Cortex of kidney (tissue), 1 donor: ENCODE data around the gene OR3A2.
"Not testable (repeated sequence)": the region's sequence is repeated elsewhere in the genome, so short reads cannot be mapped to it uniquely, and the experiment has no call there.

Experiments
- DNase-seq: peaks from one replicate; lab custom pipeline; 2025; lab: John Stamatoyannopoulos, UW

The OR3A2 gene

DNA sequence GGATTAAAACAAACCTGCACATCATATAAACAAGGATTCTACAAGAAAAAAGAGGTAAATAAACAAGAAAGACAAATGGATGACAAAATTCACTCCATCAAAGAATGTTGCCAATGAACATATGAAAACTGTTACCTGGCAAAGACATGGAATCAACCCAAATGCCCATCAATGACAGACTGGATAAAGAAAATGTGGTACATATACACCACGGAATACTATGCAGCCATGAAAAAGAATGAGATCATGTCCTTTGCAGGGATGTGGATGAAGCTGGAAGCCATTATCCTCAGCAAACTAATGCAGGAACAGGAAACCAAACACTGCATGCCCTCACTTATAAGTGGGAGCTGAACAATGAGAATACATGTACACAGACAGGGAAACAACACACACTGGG lies 92.6 kb downstream of the OR3A2 start:
- not testable (repeated sequence) for DNase-seq

DNA sequence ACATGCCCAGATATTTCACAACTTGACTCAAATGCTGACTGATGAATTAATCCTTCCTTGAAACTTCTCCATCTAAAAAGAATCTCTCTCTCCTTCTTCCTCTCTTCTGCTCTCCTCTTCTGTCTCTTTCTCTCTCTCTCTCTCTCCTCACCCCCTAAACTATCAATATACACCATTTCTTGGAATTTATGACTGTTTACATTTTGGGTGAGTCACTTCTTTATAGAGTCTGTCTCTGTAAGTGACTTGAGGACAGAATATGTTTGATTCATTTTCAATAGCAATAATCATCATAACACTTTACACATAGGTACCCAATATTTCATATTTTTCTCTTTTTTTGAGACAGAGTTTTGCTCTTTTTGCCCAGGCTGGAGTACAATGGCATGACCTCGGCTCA lies 103.2 kb downstream of the OR3A2 start:
- no peak for DNase-seq

DNA sequence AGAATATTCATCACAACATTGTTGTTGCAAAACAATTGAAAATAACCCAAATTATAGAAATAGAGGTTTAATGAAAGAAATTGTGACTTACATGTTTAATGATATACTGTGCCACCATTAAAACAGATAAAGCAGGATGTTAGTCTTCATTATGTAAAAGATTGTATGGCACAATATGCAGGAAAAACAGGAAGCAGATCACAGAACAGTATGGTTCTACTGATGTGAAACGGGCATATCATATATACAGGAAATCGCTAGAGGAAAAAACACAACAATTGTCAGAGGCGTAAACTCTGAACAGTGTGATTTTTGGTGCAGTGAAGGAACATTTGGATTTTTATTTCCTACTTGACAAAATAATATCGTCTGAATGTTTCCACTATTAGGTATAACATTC lies 110.0 kb downstream of the OR3A2 start:
- DNase-seq: no peak

DNA sequence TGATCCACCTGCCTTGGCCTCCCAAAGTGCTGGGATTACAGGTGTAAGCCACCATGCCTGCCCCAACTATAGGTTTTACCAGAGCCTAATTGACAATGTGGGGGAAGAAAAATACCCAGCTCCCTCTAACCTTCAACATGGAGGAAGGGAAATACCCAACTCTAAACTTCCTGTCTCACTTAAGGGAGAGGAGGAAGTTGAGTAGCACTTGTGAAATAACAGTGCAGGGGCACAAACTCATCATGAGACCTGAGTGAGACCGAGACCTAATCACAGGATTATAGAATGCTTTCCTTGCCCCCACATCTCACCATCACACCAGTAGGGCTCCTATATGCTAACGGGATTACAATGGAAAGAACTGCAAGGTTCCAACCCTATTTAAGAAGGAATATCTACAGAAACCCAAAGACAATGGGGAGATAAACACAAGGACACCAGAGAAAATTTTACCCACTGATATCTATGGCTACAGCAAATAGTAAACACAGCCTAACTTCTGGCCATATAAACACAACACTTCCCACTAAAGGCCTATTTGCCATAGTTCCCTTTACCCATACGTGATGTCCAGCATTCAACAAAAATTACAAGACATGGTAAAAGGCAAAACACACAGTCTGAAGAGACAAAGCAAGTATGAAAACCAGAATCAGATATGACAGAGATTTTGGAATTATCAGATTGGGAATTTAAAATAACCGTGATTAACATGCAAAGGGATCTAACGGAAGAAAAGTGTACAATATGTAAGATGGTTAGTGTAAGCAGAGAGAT lies 114.8 kb downstream of the OR3A2 start:
- no peak for DNase-seq

DNA sequence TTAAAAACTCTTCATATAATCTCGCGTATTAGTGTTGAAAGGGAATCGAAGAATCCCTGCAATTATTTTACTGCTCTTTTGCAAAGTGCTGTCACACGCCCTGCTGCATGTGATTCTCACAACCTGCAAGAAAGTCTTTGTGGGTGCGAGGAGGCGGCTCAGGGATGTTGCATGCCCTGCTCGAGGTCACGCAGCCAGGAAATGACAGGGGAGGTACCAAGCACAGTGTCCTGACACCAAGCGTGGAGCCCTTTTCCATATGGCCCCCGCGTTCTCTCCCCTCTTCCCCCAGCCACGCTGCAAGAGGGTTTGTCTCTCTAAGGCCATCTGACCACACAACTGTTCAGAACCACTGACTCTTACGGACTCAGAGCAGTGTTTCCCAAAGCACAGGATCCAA lies 125.5 kb downstream of the OR3A2 start:
- DNase-seq: no peak

DNA sequence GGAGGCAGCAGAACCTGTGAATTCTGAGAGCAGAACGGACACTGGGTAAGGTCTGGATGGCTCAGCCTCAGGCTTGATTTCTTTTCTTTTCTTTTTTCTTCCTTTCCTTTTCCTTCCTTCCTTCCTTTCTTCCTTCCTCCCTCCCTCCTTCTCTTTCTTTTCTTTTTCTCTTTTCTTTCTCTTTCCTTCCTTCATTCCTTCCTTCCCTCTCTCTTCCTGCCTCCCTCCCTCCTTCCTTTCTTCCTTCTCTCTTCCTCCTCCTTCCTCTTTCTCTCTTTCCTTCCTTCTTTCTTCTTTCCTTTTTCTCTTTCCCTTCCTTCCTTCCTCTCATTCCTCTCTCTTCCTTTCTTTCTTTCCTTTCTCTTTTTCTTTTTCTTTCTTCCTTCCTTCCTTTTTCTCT lies 125.9 kb downstream of the OR3A2 start:
- no peak for DNase-seq

DNA sequence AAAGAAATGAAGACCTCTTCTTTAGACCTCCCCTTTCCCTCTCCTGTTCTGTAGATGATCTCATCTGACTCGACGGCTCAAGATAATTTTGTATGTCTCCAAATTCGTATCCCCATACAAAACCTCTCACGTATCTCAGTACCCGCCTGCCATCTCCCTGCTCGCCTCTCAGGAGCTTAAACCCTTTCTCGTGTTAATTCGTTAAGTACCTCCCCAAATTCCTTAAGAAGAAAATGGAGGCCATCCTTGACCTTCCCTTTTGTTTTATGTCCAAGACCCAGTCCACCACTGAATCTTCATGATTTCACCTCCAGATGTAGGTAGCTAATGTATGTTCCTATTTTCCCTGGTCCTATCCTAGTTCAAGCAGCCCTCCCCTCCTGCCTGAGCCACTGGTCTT lies 129.5 kb downstream of the OR3A2 start:
- no peak for DNase-seq

DNA sequence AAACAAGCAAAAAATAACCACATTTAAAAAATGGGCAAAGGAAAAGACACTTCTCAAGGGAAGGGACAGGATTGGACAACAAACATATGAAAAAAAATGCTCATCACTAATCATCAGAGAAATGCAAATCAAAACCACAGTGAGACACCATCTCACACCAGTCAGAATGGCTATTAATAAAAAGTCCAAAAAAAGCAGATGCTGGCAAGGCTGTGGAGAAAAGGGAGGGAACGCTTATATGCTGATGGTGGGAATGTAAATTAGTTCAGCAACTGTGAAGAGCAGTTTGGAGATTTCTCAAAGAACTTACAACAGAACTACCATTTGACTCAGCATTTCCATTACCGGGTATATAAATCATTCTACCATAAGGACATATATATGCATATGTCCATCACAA lies 137.1 kb downstream of the OR3A2 start:
- DNase-seq: not testable (repeated sequence)

DNA sequence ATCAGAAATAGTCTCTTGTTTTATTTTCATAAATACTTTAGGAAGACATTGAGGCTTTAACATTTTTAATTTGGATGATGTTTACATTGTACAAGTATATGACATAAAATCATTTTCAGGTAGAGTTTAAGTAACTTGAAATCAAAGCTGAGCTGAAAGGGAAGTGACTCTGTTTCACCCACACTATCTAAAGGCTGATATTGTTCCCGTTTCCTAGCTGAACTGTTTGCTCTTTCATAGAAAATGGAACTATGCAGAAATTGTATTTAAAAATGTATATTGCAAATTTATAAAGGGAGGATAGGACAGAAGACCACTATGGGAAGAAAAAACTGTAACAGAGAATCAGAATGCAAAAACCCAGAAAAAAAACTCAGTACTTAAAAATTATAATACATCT lies 141.3 kb downstream of the OR3A2 start:
- DNase-seq: not testable (repeated sequence)

DNA sequence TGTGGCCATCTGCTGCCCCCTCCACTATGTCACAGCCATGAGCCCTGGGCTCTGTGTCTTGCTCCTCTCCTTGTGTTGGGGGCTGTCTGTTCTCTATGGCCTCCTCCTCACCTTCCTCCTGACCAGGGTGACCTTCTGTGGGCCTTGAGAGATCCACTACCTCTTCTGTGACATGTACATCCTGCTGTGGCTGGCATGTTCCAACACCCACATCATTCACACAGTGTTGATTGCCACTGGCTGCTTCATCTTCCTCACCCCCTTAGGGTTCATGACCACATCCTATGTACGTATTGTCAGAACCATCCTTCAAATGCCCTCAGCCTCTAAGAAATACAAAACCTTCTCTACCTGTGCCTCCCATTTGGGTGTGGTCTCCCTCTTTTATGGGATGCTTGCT lies 145.1 kb downstream of the OR3A2 start:
- DNase-seq: not testable (repeated sequence)

DNA sequence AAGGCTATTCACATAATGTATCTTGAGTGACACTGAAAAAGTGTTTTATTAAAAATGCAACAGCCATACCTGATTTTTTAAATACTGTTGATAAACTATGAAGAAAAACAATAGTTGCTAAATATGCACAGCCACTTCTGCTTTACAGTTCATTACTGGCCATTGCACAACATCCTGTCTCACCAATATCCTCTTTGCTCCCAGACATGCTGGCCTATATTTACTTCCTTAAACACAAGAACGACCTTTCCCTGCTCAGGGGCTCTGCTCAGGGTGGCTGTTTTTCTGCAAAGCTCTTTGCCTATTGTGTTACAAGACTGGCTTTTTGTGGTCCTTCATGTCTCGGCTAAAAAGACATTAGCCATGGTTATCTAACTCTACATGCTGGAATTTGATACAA lies 147.4 kb downstream of the OR3A2 start:
- DNase-seq: not testable (repeated sequence)

DNA sequence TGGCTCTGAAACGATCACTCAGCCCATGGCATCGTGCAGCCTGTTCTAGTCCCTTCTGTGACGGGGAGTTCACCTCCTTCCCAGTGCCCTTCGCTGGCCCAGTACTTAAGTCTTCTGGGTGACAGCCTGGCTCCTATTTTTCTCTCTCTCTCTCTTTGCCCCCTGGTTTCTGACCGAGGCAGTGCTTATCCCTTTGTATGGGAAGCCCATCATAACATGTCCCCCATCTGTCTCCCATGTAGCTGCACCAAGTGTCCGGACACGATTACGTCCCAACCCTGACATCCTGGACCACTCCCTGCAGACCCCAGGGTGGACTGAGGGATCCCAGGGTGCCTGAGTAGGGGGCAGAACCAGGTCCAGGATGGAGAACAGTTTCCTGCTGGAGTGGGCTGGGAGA lies 153.8 kb downstream of the OR3A2 start:
- DNase-seq: not testable (repeated sequence)
